GM23338 (cell line): ENCODE measurements around the gene NR2C1. TPM values are rescaled to one million over a fixed set of nuclear protein-coding genes. Genes with fewer than 3 reads are reported as not detected.

Source experiments
- ATAC-seq: fragments of 200-7000 bp; cut with Tn5 transposase; 3 replicates; pipeline ENCODE4 v1.9.1; 2020
- DNase-seq: peaks from one replicate; pipeline ENCODE4 v3.0.0-alpha.2; 2015; ENCODE audit warnings: low spot score
- H2AFZ ChIP-seq: fragments of 200-600 bp; sonication (generic); 2 replicates; pipeline ENCODE4 v1.8.0; 2016; ENCODE audit warnings: antibody characterized with exemption, mild to moderate bottlenecking, moderate library complexity
- H3F3A ChIP-seq: fragments of 200-600 bp; sonication (generic); replicated peaks from 2 replicates; pipeline ENCODE4 v1.8.0; 2017; ENCODE audit warnings: antibody characterized with exemption, mixed run types, low read depth
- H3K27ac ChIP-seq: fragments of 200-600 bp; sonication (generic); 2 replicates; pipeline ENCODE4 v1.6.1; 2016; ENCODE audit warnings: low read depth
- H3K27me3 ChIP-seq: fragments of 200-600 bp; sonication (generic); 2 replicates; pipeline ENCODE4 v1.8.0; 2016; ENCODE audit warnings: mild to moderate bottlenecking, mixed run types, moderate library complexity; ENCODE audit not compliant: insufficient read depth
- H3K36me3 ChIP-seq: fragments of 200-600 bp; sonication (generic); 2 replicates; pipeline ENCODE4 v1.8.0; 2016; ENCODE audit warnings: mild to moderate bottlenecking; ENCODE audit not compliant: insufficient read depth
- H3K4me1 ChIP-seq: fragments of 200-600 bp; sonication (generic); 2 replicates; pipeline ENCODE4 v1.8.0; 2016; ENCODE audit warnings: mild to moderate bottlenecking, moderate library complexity; ENCODE audit not compliant: insufficient read depth
- H3K4me2 ChIP-seq: fragments of 200-600 bp; sonication (generic); 2 replicates; pipeline ENCODE4 v1.7.1; 2017; ENCODE audit warnings: mixed run types
- H3K4me3 ChIP-seq: fragments of 200-600 bp; sonication (generic); 2 replicates; pipeline ENCODE4 v1.6.1; 2016; ENCODE audit warnings: mixed run types
- H3K79me2 ChIP-seq: fragments of 200-600 bp; sonication (generic); replicated peaks from 2 replicates; pipeline ENCODE4 v1.8.0; 2017; ENCODE audit warnings: mild to moderate bottlenecking; ENCODE audit not compliant: insufficient read depth
- H3K9me2 ChIP-seq: fragments of 200-600 bp; sonication (generic); 2 replicates; pipeline ENCODE4 v1.8.0; 2017; ENCODE audit not compliant: insufficient read depth
- H4K20me1 ChIP-seq: fragments of 200-600 bp; sonication (generic); replicated peaks from 2 replicates; pipeline ENCODE4 v1.8.0; 2017; ENCODE audit warnings: mild to moderate bottlenecking; ENCODE audit not compliant: insufficient read depth
- H3K27ac Mint-ChIP-seq: 2 replicates; pipeline ENCODE4 v1.8.0; 2020; ENCODE audit warnings: inconsistent platforms, mild to moderate bottlenecking, moderate library complexity, mixed read lengths
- H3K27me3 Mint-ChIP-seq: 3 replicates; pipeline ENCODE4 v1.8.0; 2022; ENCODE audit warnings: low read depth, mild to moderate bottlenecking, moderate library complexity, mixed read lengths, inconsistent platforms; ENCODE audit not compliant: insufficient read depth, poor library complexity
- H3K36me3 Mint-ChIP-seq: 3 replicates; pipeline ENCODE4 v1.8.0; 2021; ENCODE audit warnings: low read depth, mild to moderate bottlenecking, inconsistent platforms, moderate library complexity, mixed read lengths
- H3K4me1 Mint-ChIP-seq: 3 replicates; pipeline ENCODE4 v1.8.0; 2020; ENCODE audit warnings: mild to moderate bottlenecking, inconsistent platforms, mixed read lengths
- H3K4me3 Mint-ChIP-seq: 3 replicates; pipeline ENCODE4 v1.8.0; 2021; ENCODE audit warnings: moderate library complexity, mild to moderate bottlenecking, inconsistent platforms, mixed read lengths
- H3K9me3 Mint-ChIP-seq: 3 replicates; pipeline ENCODE4 v1.8.0; 2020; ENCODE audit warnings: moderate library complexity, mild to moderate bottlenecking, inconsistent platforms, mixed read lengths
- CREB1 ChIP-seq: fragments of 250-450 bp; sonication (Bioruptor Pico); IDR thresholded peaks from 2 replicates; pipeline ENCODE4 v1.5.0; 2020; ENCODE audit warnings: low read depth, mild to moderate bottlenecking, moderate library complexity
- CTCF ChIP-seq, 2 experiments: fragments of 200-600 bp in 1 of 2; sonication (generic) in 1 of 2; conservative IDR thresholded peaks; 2 replicates each; pipeline versions ENCODE4 v1.5.1 to v1.6.1; 2016 to 2017; ENCODE audit warnings: antibody characterized with exemption in 2 of 2, low read depth in 2 of 2, mild to moderate bottlenecking in 2 of 2, moderate library complexity in 1 of 2
- ETS1 ChIP-seq: IDR thresholded peaks from 2 replicates; pipeline ENCODE4 v1.6.1; 2016; ENCODE audit warnings: antibody characterized with exemption
- EZH2 ChIP-seq: fragments of 200-600 bp; sonication (generic); IDR thresholded peaks from one replicate; pipeline ENCODE4 v1.8.0; 2017; ENCODE audit warnings: antibody characterized with exemption, mild to moderate bottlenecking, low read depth; ENCODE audit not compliant: unreplicated experiment
- EZH2phosphoT487 ChIP-seq: fragments of 200-600 bp; sonication (generic); IDR thresholded peaks from one replicate; pipeline ENCODE4 v1.8.1; 2018; ENCODE audit warnings: antibody characterized with exemption; ENCODE audit not compliant: unreplicated experiment
- JUNB ChIP-seq: IDR thresholded peaks from one replicate; pipeline ENCODE4 v1.6.1; 2016; ENCODE audit warnings: antibody characterized with exemption; ENCODE audit not compliant: unreplicated experiment
- NANOG ChIP-seq: IDR thresholded peaks from 2 replicates; pipeline ENCODE4 v1.6.1; 2016; ENCODE audit warnings: antibody characterized with exemption, borderline replicate concordance
- POLR2AphosphoS5 ChIP-seq: IDR thresholded peaks from 2 replicates; pipeline ENCODE4 v1.6.1; 2016; ENCODE audit warnings: antibody characterized with exemption, low read depth
- REST ChIP-seq: IDR thresholded peaks from one replicate; pipeline ENCODE4 v1.6.1; 2018; ENCODE audit warnings: antibody characterized with exemption; ENCODE audit not compliant: unreplicated experiment
- STAT1 ChIP-seq: IDR thresholded peaks from one replicate; pipeline ENCODE4 v1.6.1; 2016; ENCODE audit warnings: antibody characterized with exemption; ENCODE audit not compliant: unreplicated experiment
- ZNF114 ChIP-seq: fragments of 250-450 bp; sonication (Bioruptor Pico); IDR thresholded peaks from 2 replicates; pipeline ENCODE4 v1.5.0; 2020; ENCODE audit warnings: mild to moderate bottlenecking, moderate library complexity
- ZNF331 ChIP-seq: fragments of 250-450 bp; sonication (Bioruptor Pico); IDR thresholded peaks from 2 replicates; pipeline ENCODE4 v1.5.0; 2020; ENCODE audit warnings: low read depth, mild to moderate bottlenecking, moderate library complexity
- ZNF462 ChIP-seq: fragments of 250-450 bp; sonication (Bioruptor Pico); IDR thresholded peaks from 2 replicates; pipeline ENCODE4 v1.5.0; 2020; ENCODE audit warnings: mild to moderate bottlenecking, moderate library complexity
- polyA plus RNA-seq: library from polyadenylated mRNA; unstranded; fragments of >200 nt; fragmentation: Nextera tagmentation; extraction: Ambion mirVana; gene quantifications from 2 replicates; pipeline ENCODE4 v1.2.1, GENCODE V29; 2016
- total RNA-seq: library from RNA; depleted of rRNA; stranded (reverse); fragments of >200 nt; shearing (Covaris generic); gene quantifications from 2 replicates; pipeline ENCODE4 v1.2.3, GENCODE V29; 2014

The NR2C1 gene
- total and polyA plus RNA-seq, 2 experiments from 2014 or later = 41.1 to 45.3 TPM

- H3K9me2 ChIP-seq = no peaks in the 10 kb centered on the region
- no peak overlapping the region for H3K4me3 Mint-ChIP-seq
- no peak overlapping the region for H2AFZ ChIP-seq
- no peak for ATAC-seq
- H3K4me1 ChIP-seq = no peaks in the 10 kb centered on the region
- H4K20me1 ChIP-seq = no peaks in the 10 kb centered on the region; the same call in 1 of the 2 replicates
- H3K27ac Mint-ChIP-seq = no peak overlapping the region
- H3K4me3 ChIP-seq = no peak overlapping the region
- H3K36me3 Mint-ChIP-seq = peaks cover 66% of the 10 kb centered on the region
- H3K27ac ChIP-seq = no peak overlapping the region
- no peak overlapping the region for H3K4me2 ChIP-seq
- no peak for DNase-seq
- H3K27me3 Mint-ChIP-seq = no peaks in the 10 kb centered on the region
- H3K4me1 Mint-ChIP-seq = no peaks in the 10 kb centered on the region
- H3K79me2 ChIP-seq = peaks cover 6% of the 10 kb centered on the region; the same call in 1 of the 2 replicates
- peaks cover 62% of the 10 kb centered on the region for H3K36me3 ChIP-seq
- H3K27me3 ChIP-seq = no peaks in the 10 kb centered on the region
- TF ChIP-seq ZNF462 (CRISPR knock-in tag) = no peak
- TF ChIP-seq ZNF331 (CRISPR knock-in tag) = no peak
- no peak for TF ChIP-seq POLR2AphosphoS5
- no peak for TF ChIP-seq ETS1
- TF ChIP-seq NANOG = no peak
- no peak for TF ChIP-seq STAT1
- no peak for TF ChIP-seq CREB1 (CRISPR knock-in tag)
- no peak for TF ChIP-seq EZH2
- no peak for TF ChIP-seq JUNB
- TF ChIP-seq REST = no peak
- TF ChIP-seq EZH2phosphoT487 = no peak
- TF ChIP-seq ZNF114 (CRISPR knock-in tag) = no peak
- no peak for TF ChIP-seq CTCF (conservative IDR thresholded peaks at IDR 0.05; ENCODE audit: low read depth in 2 of 2)
- no peaks in the 10 kb centered on the region for H3F3A ChIP-seq
- no peaks in the 10 kb centered on the region for H3K9me3 Mint-ChIP-seq
These were observed 13.4 kb downstream of the NR2C1 start for GRCh38 chr12:95059984-95060383.
